Endodermal cell (in vitro differentiated cells): Measurements from ENCODE around the gene GALNT2. TPM values are rescaled to one million over a fixed set of nuclear protein-coding genes. Genes with fewer than 3 reads are reported as not detected.

Experiments
- DNase-seq: peaks from one replicate; pipeline ENCODE4 v3.0.0-alpha.2; 2017
- H3K27ac ChIP-seq: 2 replicates; pipeline ENCODE4 v1.5.1; 2013; ENCODE audit warnings: mild to moderate bottlenecking, low read depth, low read length, moderate library complexity
- H3K27me3 ChIP-seq: 2 replicates; pipeline ENCODE4 v1.6.1; 2013; ENCODE audit warnings: mild to moderate bottlenecking, low read length, moderate library complexity; ENCODE audit not compliant: insufficient read depth, control insufficient read depth, poor library complexity, severe bottlenecking
- H3K36me3 ChIP-seq: 2 replicates; pipeline ENCODE4 v1.7.0; 2013; ENCODE audit warnings: mild to moderate bottlenecking, low read length, moderate library complexity; ENCODE audit not compliant: control insufficient read depth, insufficient read depth
- H3K4me1 ChIP-seq: one replicate; pipeline ENCODE4 v1.7.0; 2013; ENCODE audit warnings: low read length; ENCODE audit not compliant: control insufficient read depth, insufficient read depth
- H3K4me3 ChIP-seq: 2 replicates; pipeline ENCODE4 v1.5.1; 2013; ENCODE audit warnings: mild to moderate bottlenecking, low read length, moderate library complexity
- H3K9ac ChIP-seq: 2 replicates; pipeline ENCODE4 v1.6.1; 2013; ENCODE audit warnings: mild to moderate bottlenecking, low read length, moderate library complexity; ENCODE audit not compliant: poor library complexity, severe bottlenecking; ENCODE audit errors: extremely low read depth
- H3K9me3 ChIP-seq: 2 replicates; pipeline ENCODE4 v1.6.1; 2013; ENCODE audit warnings: mild to moderate bottlenecking, low read length, moderate library complexity; ENCODE audit not compliant: control insufficient read depth
- H3K27ac Mint-ChIP-seq: 2 replicates; pipeline ENCODE4 v1.8.0; 2020; ENCODE audit warnings: mixed read lengths
- H3K27me3 Mint-ChIP-seq: 2 replicates; pipeline ENCODE4 v1.8.0; 2021; ENCODE audit warnings: mild to moderate bottlenecking, mixed read lengths; ENCODE audit not compliant: insufficient read depth
- H3K36me3 Mint-ChIP-seq: 2 replicates; pipeline ENCODE4 v1.8.0; 2020; ENCODE audit warnings: low read depth, mixed read lengths
- H3K4me1 Mint-ChIP-seq: 2 replicates; pipeline ENCODE4 v1.8.0; 2020; ENCODE audit warnings: mixed read lengths
- H3K4me3 Mint-ChIP-seq: 2 replicates; pipeline ENCODE4 v1.8.0; 2020; ENCODE audit warnings: mild to moderate bottlenecking, moderate library complexity, mixed read lengths
- H3K9me3 Mint-ChIP-seq: 2 replicates; pipeline ENCODE4 v1.8.0; 2020; ENCODE audit warnings: mild to moderate bottlenecking, mixed read lengths
- WGBS, 2 experiments: methylation state at CpG; one replicate each; pipeline versions ENCODE4 v1.1.5 to v1.1.7; 2013; ENCODE audit warnings: missing lambda C conversion rate in 2 of 2, mixed read lengths in 1 of 2; ENCODE audit not compliant: insufficient coverage in 1 of 2, insufficient read length in 1 of 2; 5-methylcytosine and 5-hydroxymethylcytosine counted together
- total RNA-seq, 2 donors: library from RNA; stranded (reverse); fragmentation: NEBNext Ultra II Directional in 1 of 2; extraction: Animal tissue kit (Norgen Biotek cat#: 25700) in 1 of 2; gene quantifications; 2 replicates in 1 of 2; 3 replicates in 1 of 2; pipeline ENCODE4 v1.2.1, GENCODE V29; 2021
- TF ChIP-seq, protein P1 (sequence below): fragments of 200-600 bp; sonication (generic); conservative IDR thresholded peaks from 2 replicates; pipeline ENCODE4 v1.5.0; 2021; ENCODE audit warnings: antibody characterized with exemption, mild to moderate bottlenecking

Gene GALNT2
- total RNA-seq, 2 donors from 2014 or later: 41.6 to 63.5 TPM

- Mint-ChIP-seq H3K27ac (no peak overlapping the region), H3K4me3 (no peak overlapping the region), H3K9me3 (peaks cover 12% of the 10 kb centered on the region), H3K36me3 (peaks cover 10% of the 10 kb centered on the region), H3K27me3 (no peaks in the 10 kb centered on the region), H3K4me1 (peaks cover 11% of the 10 kb centered on the region)
- H3K27ac ChIP-seq: no peak overlapping the region
- H3K9me3 ChIP-seq: peaks cover 11% of the 10 kb centered on the region
- H3K9ac ChIP-seq: no peak overlapping the region
- H3K4me3 ChIP-seq: no peak overlapping the region
- peak; percentile 20 for DNase-seq
- 86 to 91% methylated on average over 6 of the region's 6 CpGs for WGBS, 2 experiments
- TF ChIP-seq, protein P1, sequence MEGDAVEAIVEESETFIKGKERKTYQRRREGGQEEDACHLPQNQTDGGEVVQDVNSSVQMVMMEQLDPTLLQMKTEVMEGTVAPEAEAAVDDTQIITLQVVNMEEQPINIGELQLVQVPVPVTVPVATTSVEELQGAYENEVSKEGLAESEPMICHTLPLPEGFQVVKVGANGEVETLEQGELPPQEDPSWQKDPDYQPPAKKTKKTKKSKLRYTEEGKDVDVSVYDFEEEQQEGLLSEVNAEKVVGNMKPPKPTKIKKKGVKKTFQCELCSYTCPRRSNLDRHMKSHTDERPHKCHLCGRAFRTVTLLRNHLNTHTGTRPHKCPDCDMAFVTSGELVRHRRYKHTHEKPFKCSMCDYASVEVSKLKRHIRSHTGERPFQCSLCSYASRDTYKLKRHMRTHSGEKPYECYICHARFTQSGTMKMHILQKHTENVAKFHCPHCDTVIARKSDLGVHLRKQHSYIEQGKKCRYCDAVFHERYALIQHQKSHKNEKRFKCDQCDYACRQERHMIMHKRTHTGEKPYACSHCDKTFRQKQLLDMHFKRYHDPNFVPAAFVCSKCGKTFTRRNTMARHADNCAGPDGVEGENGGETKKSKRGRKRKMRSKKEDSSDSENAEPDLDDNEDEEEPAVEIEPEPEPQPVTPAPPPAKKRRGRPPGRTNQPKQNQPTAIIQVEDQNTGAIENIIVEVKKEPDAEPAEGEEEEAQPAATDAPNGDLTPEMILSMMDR: no peak
- no peaks in the 10 kb centered on the region for H3K27me3 ChIP-seq
- H3K4me1 ChIP-seq: no peaks in the 10 kb centered on the region
- H3K36me3 ChIP-seq: no peaks in the 10 kb centered on the region
Observed at GRCh38 chr1:230163205-230163604, 96.2 kb downstream of the GALNT2 start.

GRCh38 chr1:230163719-230164118, 96.7 kb downstream of the GALNT2 start:
- peak; percentile 41 for DNase-seq

DNA sequence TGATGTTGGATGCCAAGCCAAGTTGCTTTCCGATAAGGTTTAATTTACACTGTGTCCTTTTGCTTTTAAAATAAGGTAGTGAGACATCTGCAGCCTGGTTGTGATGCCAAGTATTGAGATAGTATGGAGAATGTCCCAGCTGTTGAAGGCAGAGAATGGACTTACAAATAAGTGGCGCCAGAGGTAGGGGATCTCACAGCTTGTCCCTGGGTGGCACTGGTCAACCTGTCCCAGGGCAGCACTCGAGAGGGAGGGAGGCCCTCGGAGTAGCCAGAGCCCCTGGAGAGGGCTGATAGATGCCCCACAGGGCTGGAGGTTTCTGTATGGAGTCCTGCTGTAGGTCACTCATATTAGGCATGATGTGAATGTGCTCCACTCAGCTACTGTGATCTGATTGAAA, 98.5 kb downstream of the GALNT2 start:
- Histone ChIP-seq H3K27me3 (no peaks in the 10 kb centered on the region), H3K27ac (no peak overlapping the region), H3K9me3 (peaks cover 11% of the 10 kb centered on the region), H3K36me3 (no peaks in the 10 kb centered on the region), H3K9ac (no peak overlapping the region), H3K4me3 (no peak overlapping the region), H3K4me1 (no peaks in the 10 kb centered on the region)
- Mint-ChIP-seq H3K4me1 (peaks cover 4% of the 10 kb centered on the region), H3K27me3 (no peaks in the 10 kb centered on the region), H3K36me3 (peaks cover 10% of the 10 kb centered on the region), H3K27ac (no peak overlapping the region), H3K4me3 (no peak overlapping the region), H3K9me3 (peaks cover 12% of the 10 kb centered on the region)
- peak; percentile 25 for DNase-seq
- 60 to 85% methylated on average over 1 to 4 of the region's 4 CpGs for WGBS, 2 experiments
- TF ChIP-seq, protein P1: no peak

More at GRCh38 chr1:230163719-230164118, 96.7 kb downstream of the GALNT2 start:
- Mint-ChIP-seq H3K36me3 (peaks cover 10% of the 10 kb centered on the region), H3K27ac (no peak overlapping the region), H3K9me3 (peaks cover 12% of the 10 kb centered on the region), H3K4me1 (peaks cover 10% of the 10 kb centered on the region), H3K27me3 (no peaks in the 10 kb centered on the region), H3K4me3 (no peak overlapping the region)
- H3K9ac ChIP-seq: no peak overlapping the region
- H3K4me3 ChIP-seq: no peak overlapping the region
- no peaks in the 10 kb centered on the region for H3K36me3 ChIP-seq
- peaks cover 11% of the 10 kb centered on the region for H3K9me3 ChIP-seq
- H3K4me1 ChIP-seq: no peaks in the 10 kb centered on the region
- TF ChIP-seq, protein P1: no peak
- H3K27ac ChIP-seq: no peak overlapping the region
- H3K27me3 ChIP-seq: no peaks in the 10 kb centered on the region
- 93 to 100% methylated on average over 1 to 3 of the region's 3 CpGs for WGBS, 2 experiments
